Activated CD4-positive, alpha-beta memory T cell treated with anti-CD3 and anti-CD28 coated beads for 36 hours (primary cell): Measurements from ENCODE around the gene MTMR12. TPM values are rescaled to one million over a fixed set of nuclear protein-coding genes. Genes with fewer than 3 reads are reported as not detected.

Experiments
- CTCF ChIA-PET: fragments of 350-600 bp; sonication (Branson Sonifier 250); formaldehyde crosslinking; loops from one replicate; lab custom pipeline; 2021; ENCODE audit warnings: antibody characterized with exemption, inconsistent platforms; lab: Charles Lee
- POLR2A ChIA-PET: fragments of 350-600 bp; sonication (Branson Sonifier 250); formaldehyde crosslinking; loops from one replicate; lab custom pipeline; 2021; ENCODE audit warnings: antibody characterized with exemption; lab: Charles Lee
- DNase-seq: peaks from one replicate; pipeline ENCODE4 v3.0.0-alpha.2; 2020
- H3K27ac Mint-ChIP-seq: one replicate; pipeline ENCODE4 v1.8.0; 2021; ENCODE audit warnings: mixed read lengths
- H3K27me3 Mint-ChIP-seq: one replicate; pipeline ENCODE4 v1.8.0; 2021; ENCODE audit warnings: mixed read lengths
- H3K36me3 Mint-ChIP-seq: one replicate; pipeline ENCODE4 v1.8.0; 2021; ENCODE audit warnings: mixed read lengths
- H3K4me1 Mint-ChIP-seq: one replicate; pipeline ENCODE4 v1.8.0; 2021; ENCODE audit warnings: low read depth, mixed read lengths
- H3K4me3 Mint-ChIP-seq: one replicate; pipeline ENCODE4 v1.8.0; 2021; ENCODE audit warnings: mild to moderate bottlenecking, mixed read lengths
- H3K9me3 Mint-ChIP-seq: one replicate; pipeline ENCODE4 v1.8.0; 2021; ENCODE audit warnings: mixed read lengths
- intact Hi-C: fragments of 100-400 bp; cut with micrococcal nuclease; formaldehyde crosslinking; loops from one replicate; pipeline ENCODE4 v1.15.1; 2023
- total RNA-seq, 2 experiments: library from RNA; stranded (reverse); gene quantifications; one replicate each; pipeline ENCODE4 v1.2.3, GENCODE V29; 2021

MTMR12 gene
- total RNA-seq, 2 experiments from 2014 or later: 22.3 to 22.4 TPM

DNA sequence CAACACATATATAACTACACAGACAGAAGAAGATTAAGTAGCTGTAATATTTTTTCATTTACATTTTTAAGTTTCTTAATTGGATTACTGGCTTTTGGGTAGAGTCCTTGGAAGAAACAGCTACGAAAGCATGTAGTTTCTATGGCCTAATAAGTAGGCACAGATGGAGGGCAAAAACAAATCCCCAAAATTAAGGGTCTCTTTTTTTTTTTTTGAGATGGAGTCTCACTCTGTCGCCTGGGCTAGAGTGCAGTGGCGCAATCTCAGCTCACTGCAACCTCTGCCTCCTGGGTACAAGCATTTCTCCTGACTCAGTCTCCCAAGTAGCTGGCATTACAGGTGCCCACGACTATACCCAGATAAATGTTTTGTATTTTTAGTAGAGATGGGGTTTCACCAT is 27.1 kb upstream of the MTMR12 start:
- H3K4me3 Mint-ChIP-seq: no peak overlapping the region
- H3K9me3 Mint-ChIP-seq: peaks cover 27% of the 10 kb centered on the region
- intact Hi-C loops: no loop called here
- peaks cover 6% of the 10 kb centered on the region for H3K36me3 Mint-ChIP-seq
- no peaks in the 10 kb centered on the region for H3K4me1 Mint-ChIP-seq
- ChIA-PET POLR2A (no interaction called here), CTCF (interaction anchor here (0.6 to 2.6 kb wide), 4 partner anchors 10 to 129 kb away, joined by 3 to 10 read pairs (median 4); no protein-coding TSS in a partner anchor)
- DNase-seq: no peak
- H3K27me3 Mint-ChIP-seq: no peaks in the 10 kb centered on the region
- H3K27ac Mint-ChIP-seq: no peak overlapping the region

DNA sequence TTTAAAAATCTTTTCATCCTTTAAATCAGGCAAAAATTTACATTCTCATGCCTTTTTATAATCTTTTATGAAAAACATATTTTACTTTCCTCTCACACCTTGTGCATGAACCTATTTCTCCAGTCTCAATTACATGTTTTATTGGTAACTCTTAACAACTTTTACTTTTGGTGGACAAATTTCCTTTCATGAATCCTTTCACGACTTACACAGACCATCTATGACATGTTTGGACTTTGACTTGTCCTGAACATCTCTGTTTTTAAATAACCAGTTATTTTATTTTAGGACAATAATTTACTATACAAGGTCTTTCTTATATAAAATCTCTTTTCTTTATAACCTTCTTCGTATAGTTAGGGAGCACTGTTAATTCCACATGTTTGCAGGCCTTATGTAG is 26.5 kb upstream of the MTMR12 start:
- Mint-ChIP-seq H3K36me3 (peaks cover 6% of the 10 kb centered on the region), H3K9me3 (peaks cover 27% of the 10 kb centered on the region), H3K4me1 (no peaks in the 10 kb centered on the region), H3K27ac (no peak overlapping the region), H3K4me3 (no peak overlapping the region), H3K27me3 (no peaks in the 10 kb centered on the region)
- no peak for DNase-seq
- POLR2A ChIA-PET: no interaction called here
- intact Hi-C loops: no loop called here
- CTCF ChIA-PET: interaction anchor here (0.6 to 2.6 kb wide), 4 partner anchors 9 to 130 kb away, joined by 3 to 10 read pairs (median 4); no protein-coding TSS in a partner anchor

DNA sequence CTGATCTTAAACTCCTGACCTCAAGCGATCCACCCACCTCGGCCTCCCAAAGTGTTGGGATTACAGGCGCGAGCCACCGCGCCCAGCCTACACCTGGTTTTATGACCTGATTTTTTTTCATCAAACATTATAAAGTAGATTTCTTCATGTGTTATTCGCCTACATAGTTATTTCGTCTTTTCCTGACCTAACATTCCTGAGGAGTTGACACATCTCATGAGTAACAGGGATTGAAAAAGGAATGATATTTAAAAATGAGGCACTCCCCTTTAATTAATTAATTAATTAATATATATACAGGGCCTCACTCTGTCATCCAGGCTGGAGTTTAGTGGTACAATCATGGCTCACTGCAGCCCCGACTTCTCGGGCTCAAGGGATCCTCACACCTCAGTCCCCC is 20.2 kb upstream of the MTMR12 start:
- CTCF ChIA-PET: no interaction called here
- Mint-ChIP-seq H3K27me3 (no peaks in the 10 kb centered on the region), H3K27ac (no peak overlapping the region), H3K9me3 (no peaks in the 10 kb centered on the region), H3K36me3 (peaks cover under 1% of the 10 kb centered on the region), H3K4me1 (peaks cover 2% of the 10 kb centered on the region), H3K4me3 (no peak overlapping the region)
- DNase-seq: no peak
- intact Hi-C loops: no loop called here
- POLR2A ChIA-PET: no interaction called here

DNA sequence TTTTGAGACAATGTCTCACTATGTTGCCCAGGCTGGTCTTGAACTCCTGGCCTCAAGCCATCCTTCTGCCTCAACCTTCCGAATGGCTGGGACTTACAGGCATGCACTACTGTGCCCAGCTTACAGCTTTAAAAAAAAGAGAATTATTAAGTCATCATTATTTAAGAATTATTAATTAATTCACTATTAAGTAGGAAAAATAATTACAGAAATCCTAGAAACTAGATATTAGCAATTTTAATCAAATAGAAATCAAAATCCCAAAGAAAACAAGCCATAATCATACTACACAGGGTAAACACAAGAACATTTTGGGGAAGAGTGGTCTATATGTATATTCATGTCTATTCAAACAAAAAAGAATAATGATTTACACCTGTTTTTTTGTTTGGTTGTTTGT is 19.6 kb upstream of the MTMR12 start:
- intact Hi-C loops: no loop called here
- Mint-ChIP-seq H3K4me3 (no peak overlapping the region), H3K4me1 (peaks cover 2% of the 10 kb centered on the region), H3K9me3 (no peaks in the 10 kb centered on the region), H3K36me3 (no peaks in the 10 kb centered on the region), H3K27ac (no peak overlapping the region), H3K27me3 (no peaks in the 10 kb centered on the region)
- CTCF ChIA-PET: interaction anchor here (0.6 to 5.8 kb wide), 2 partner anchors 101 to 160 kb away, joined by 3 to 271 read pairs; no protein-coding TSS in a partner anchor
- DNase-seq: no peak
- POLR2A ChIA-PET: no interaction called here

DNA sequence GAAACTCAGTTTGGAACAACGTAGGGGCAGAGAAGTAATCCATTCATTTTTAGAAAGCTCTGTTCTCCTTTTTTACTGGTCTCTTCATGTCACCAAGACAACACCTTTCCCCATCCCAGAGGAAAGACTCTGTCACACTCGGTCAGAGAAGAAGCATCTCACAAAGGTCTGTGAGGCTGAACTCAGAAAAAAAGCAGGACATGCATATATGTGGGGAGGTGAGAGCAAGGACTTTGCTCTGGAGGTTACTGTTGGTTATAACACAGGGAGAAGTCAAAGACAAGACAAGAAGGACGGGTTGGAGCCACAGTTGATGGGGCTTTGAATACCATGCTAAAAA is 19.2 kb upstream of the MTMR12 start:
- Mint-ChIP-seq H3K36me3 (no peaks in the 10 kb centered on the region), H3K4me1 (peaks cover 2% of the 10 kb centered on the region), H3K4me3 (no peak overlapping the region), H3K27ac (no peak overlapping the region), H3K27me3 (no peaks in the 10 kb centered on the region), H3K9me3 (no peaks in the 10 kb centered on the region)
- intact Hi-C loops: no loop called here
- CTCF ChIA-PET: interaction anchor here (0.6 to 5.8 kb wide), 3 partner anchors 14 to 160 kb away, joined by 3 to 271 read pairs (median 3); no protein-coding TSS in a partner anchor
- POLR2A ChIA-PET: no interaction called here
- DNase-seq: no peak

DNA sequence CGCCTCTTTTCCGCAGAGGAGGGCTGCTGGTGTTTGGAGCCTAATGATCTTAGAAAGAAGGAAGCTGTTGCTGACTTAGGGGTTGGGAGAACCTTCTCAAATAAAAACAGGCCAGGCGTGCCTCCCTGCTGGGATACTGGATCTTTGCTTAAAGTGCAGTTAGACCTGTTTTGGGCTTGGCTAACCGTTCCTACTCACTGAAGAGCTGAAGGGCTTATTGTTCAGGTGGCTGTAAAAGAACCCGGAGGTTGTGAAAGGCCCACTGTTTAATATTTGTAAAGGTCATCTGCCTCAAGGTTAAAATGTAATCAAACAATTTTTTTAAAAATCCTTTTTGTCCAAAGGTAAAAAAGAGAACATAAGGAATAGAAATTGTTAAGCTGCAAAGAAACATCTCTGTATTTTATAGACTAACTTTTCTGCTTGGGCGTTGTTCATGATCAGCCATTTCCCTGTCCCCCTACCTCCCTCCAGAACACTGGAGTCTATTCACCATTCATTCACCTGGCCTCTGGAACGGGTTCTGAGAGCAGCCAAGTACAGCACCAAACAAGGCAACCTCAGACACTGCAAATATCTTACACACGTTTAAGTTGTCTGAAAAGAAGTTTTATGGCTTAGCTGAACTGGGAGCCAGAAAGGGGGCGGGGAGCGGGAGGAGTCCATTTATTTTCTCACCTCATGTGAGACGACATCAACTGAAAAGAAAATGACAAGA is 18.6 kb upstream of the MTMR12 start:
- Mint-ChIP-seq H3K27me3 (no peaks in the 10 kb centered on the region), H3K36me3 (no peaks in the 10 kb centered on the region), H3K27ac (no peak overlapping the region), H3K4me1 (peaks cover 2% of the 10 kb centered on the region), H3K9me3 (no peaks in the 10 kb centered on the region), H3K4me3 (no peak overlapping the region)
- ChIA-PET CTCF (interaction anchor here (0.5 to 5.8 kb wide), 7 partner anchors 14 to 159 kb away, joined by 3 to 271 read pairs (median 3); no protein-coding TSS in a partner anchor), POLR2A (no interaction called here)
- no peak for DNase-seq
- intact Hi-C loops: no loop called here

DNA sequence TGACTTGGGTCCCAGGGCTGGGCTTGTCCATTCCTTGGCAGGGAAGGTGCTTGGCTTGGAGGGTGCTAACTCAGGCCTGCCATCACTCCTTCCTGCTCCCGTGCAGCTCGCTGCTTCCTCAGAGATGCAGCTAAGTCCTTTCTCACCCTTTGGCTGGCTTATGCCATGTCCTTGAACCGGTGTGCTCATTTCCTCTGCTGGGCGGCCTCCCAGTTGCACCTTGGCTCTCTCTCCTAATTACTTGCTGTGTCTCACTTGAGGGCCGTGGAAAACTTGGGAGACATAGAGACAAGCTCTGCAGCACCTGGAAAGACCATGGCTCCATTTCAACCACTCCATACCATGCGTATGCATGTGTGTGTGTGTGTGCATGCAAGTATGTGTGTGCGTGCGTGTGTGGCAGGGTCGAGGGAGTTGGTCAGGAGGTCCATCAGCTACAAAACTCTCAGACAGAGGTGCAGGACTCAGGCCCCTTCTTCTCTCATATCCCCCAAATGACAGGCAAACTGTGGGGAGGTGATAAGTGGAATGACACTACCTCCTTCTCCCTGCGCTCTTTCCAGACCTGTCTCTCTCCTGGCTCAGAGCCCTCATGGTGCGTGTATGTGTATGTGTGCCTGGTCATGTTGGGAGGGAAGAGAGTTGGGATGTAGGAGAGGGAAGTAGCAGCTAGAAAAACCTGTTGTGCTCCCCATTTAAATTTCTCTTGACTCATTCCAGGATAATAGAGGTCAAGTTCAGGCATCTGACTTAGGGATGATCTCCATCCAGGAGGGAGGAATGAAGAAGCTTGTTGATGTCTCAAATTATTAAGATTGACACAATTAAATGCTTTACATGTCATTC is 17.6 kb upstream of the MTMR12 start:
- POLR2A ChIA-PET: no interaction called here
- Mint-ChIP-seq H3K27ac (no peak overlapping the region), H3K9me3 (no peaks in the 10 kb centered on the region), H3K27me3 (no peaks in the 10 kb centered on the region), H3K4me1 (peaks cover 2% of the 10 kb centered on the region), H3K4me3 (no peak overlapping the region), H3K36me3 (no peaks in the 10 kb centered on the region)
- CTCF ChIA-PET: interaction anchor here (0.5 to 5.8 kb wide), 34 partner anchors 8 to 286 kb away, joined by 3 to 271 read pairs (median 4); no protein-coding TSS in a partner anchor
- intact Hi-C loops: no loop called here
- no peak for DNase-seq

DNA sequence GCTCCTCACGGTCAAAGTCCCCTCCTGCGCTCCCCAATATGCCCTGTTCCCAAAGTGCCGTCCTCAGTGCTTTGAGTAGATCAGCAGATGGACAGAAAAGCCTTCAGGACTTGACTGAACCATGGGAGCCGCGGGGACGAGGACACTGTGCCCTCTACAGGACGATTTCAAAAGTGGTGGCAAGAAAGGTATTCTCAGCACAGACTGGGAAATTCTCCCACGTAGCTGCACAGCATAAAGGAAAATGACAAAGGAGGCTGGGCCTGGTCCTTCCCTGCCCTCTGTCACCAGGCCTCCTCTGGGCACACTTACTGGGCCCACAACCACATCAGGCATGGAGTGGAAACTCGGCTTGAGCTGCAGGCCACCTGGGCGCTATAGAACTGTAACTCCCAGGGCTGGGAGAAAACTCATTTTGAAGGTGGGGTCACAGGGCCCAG is 16.7 kb upstream of the MTMR12 start:
- Mint-ChIP-seq H3K27me3 (no peaks in the 10 kb centered on the region), H3K4me3 (no peak overlapping the region), H3K4me1 (peaks cover 2% of the 10 kb centered on the region), H3K9me3 (no peaks in the 10 kb centered on the region), H3K27ac (no peak overlapping the region), H3K36me3 (no peaks in the 10 kb centered on the region)
- ChIA-PET CTCF (interaction anchor here (0.6 to 5.8 kb wide), 39 partner anchors 9 to 287 kb away, joined by 3 to 271 read pairs (median 4); no protein-coding TSS in a partner anchor), POLR2A (no interaction called here)
- intact Hi-C loops: loop anchor here (1.0 kb wide), 1 partner anchor 97 kb away; no protein-coding TSS in a partner anchor
- DNase-seq: peak; percentile 74

DNA sequence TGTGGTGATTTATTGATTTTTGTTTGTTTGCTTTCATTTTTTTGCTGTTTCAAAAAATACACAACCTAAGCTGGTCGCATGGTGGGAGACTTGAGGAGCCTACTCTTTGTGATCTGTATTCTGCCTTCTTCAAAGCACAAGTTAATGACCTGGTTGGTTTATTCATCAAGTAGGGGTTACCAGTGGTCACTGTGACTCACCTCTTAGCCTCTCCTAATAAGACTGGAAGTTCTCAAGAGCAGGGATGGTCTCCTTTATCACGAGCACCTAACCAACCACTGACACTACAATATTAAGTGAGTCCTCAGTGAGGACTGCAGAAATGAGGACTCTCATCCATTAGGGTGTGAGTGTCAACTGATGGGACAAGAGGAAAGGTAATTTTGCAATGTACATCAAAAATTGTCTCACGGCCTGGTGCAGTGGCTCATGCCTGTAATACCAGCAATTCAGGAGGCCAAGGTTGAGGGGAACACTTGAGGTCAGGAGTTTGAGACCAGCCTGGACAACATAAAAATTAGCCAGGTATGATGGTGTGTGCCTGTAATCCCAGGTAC is 13.6 kb upstream of the MTMR12 start:
- H3K27ac Mint-ChIP-seq: no peak overlapping the region
- intact Hi-C loops: no loop called here
- H3K27me3 Mint-ChIP-seq: no peaks in the 10 kb centered on the region
- CTCF ChIA-PET: interaction anchor here (1.5 to 5.8 kb wide), 2 partner anchors 94 to 95 kb away, joined by 5 to 271 read pairs; no protein-coding TSS in a partner anchor
- peaks cover 2% of the 10 kb centered on the region for H3K4me1 Mint-ChIP-seq
- no peak overlapping the region for H3K4me3 Mint-ChIP-seq
- no peak for DNase-seq
- peaks cover 6% of the 10 kb centered on the region for H3K9me3 Mint-ChIP-seq
- POLR2A ChIA-PET: no interaction called here
- H3K36me3 Mint-ChIP-seq: peaks cover 6% of the 10 kb centered on the region

DNA sequence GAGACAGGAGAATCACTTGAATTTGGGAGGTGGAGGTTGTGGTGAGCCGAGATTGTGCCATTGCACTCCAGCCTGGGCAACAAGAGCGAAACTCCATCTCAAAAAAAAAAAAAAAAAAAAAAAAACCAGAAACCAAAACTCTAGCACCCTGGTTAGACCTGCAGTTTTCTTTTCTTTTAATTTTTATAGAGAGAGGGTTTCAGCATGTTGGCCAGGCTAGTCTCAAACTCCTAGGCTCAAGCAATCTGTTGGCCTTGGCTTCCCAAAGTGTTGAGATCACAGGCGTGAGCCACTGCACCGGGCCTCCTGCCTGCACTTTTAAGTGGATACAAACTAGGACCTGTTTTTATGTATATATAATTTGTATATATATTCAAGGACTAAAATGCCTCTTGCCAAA is 12.9 kb upstream of the MTMR12 start:
- CTCF ChIA-PET: interaction anchor here (1.5 kb wide), 1 partner anchor 93 kb away, joined by 5 read pairs; no protein-coding TSS in a partner anchor
- H3K4me3 Mint-ChIP-seq: no peak overlapping the region
- H3K27ac Mint-ChIP-seq: no peak overlapping the region
- no peak for DNase-seq
- H3K9me3 Mint-ChIP-seq: peaks cover 6% of the 10 kb centered on the region
- intact Hi-C loops: no loop called here
- H3K27me3 Mint-ChIP-seq: no peaks in the 10 kb centered on the region
- H3K36me3 Mint-ChIP-seq: peaks cover 6% of the 10 kb centered on the region
- POLR2A ChIA-PET: no interaction called here
- peaks cover 2% of the 10 kb centered on the region for H3K4me1 Mint-ChIP-seq

DNA sequence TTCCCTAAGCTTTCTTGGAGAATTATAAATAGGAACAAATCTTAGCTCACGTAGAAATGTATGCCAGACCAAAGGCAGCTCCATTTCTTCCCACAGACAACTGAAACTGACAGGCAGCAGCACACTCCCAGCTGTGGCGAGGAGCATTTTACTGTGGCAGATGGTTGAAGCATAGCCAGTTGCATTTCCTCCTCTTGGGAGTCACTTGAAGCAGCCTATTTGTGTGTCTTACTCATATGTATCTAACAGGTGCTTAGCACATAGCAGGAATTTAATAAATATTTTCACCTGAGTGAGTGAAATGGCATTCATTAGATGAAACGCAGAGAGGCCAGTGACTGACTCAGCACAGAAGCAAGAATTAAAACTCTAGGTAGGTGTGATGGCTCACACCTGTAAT is 12.3 kb upstream of the MTMR12 start:
- POLR2A ChIA-PET: no interaction called here
- Mint-ChIP-seq H3K27ac (no peak overlapping the region), H3K4me1 (peaks cover 2% of the 10 kb centered on the region), H3K27me3 (no peaks in the 10 kb centered on the region), H3K36me3 (peaks cover 6% of the 10 kb centered on the region), H3K4me3 (no peak overlapping the region), H3K9me3 (peaks cover 6% of the 10 kb centered on the region)
- no peak for DNase-seq
- CTCF ChIA-PET: interaction anchor here (1.5 kb wide), 1 partner anchor 93 kb away, joined by 5 read pairs; no protein-coding TSS in a partner anchor
- intact Hi-C loops: no loop called here
